RWPE1 (cell line): ENCODE measurements around the gene PPDPF.

Experiments used
- CTCF ChIA-PET: fragments of 350-600 bp; sonication (Branson Sonifier 250); formaldehyde crosslinking; extraction: SDS; loops from one replicate; lab custom pipeline; 2021; lab: Yijun Ruan, JAX
- POLR2A ChIA-PET: fragments of 400-600 bp; formaldehyde crosslinking; extraction: SDS; loops from one replicate; lab custom pipeline; 2020; ENCODE audit warnings: antibody characterized with exemption; ENCODE audit not compliant: low non-redundant PET; lab: Yijun Ruan, JAX
- DNase-seq: peaks from one replicate; pipeline ENCODE4 v3.0.0; 2012; ENCODE audit warnings: low spot score
- H3K27ac ChIP-seq: fragments of 450-650 bp; 2 replicates; pipeline ENCODE4 v1.5.1; 2017
- TF ChIP-seq, protein P1 (sequence below): fragments of 450-650 bp; conservative IDR thresholded peaks from 2 replicates; pipeline ENCODE4 v1.5.1; 2017; ENCODE audit warnings: low read depth, mild to moderate bottlenecking

Gene PPDPF

DNA sequence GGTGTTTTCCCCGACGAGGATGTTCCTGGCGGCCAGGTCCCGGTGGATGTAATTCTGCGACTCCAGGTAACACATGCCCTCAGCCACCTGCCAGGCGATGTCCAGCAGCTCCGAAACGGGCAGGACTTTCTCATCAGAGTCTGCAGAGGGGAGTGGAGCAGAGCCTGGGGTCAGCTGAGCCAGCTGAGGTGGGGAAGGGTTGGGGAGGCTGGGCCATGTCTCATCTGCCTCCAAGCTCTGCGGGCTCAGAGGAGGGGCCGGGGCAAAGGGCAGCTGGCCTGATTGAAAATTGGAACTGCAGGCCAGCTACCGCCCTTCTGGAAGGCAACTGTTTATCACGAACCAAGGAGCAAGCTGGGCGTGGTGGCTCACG is 10.2 kb downstream of the PPDPF start:
- peak overlapping the region; percentile 15 for H3K27ac ChIP-seq
- CTCF ChIA-PET = interaction anchor here (0.9 kb wide), 1 partner anchor 10 kb away, joined by 3 read pairs; the partner anchor contains the start of gene PPDPF
- no peak for DNase-seq
- POLR2A ChIA-PET = interaction anchor here (0.7 to 0.9 kb wide), 2 partner anchors 9 to 10 kb away, joined by 3 read pairs; no protein-coding TSS in a partner anchor
- TF ChIP-seq, protein P1, sequence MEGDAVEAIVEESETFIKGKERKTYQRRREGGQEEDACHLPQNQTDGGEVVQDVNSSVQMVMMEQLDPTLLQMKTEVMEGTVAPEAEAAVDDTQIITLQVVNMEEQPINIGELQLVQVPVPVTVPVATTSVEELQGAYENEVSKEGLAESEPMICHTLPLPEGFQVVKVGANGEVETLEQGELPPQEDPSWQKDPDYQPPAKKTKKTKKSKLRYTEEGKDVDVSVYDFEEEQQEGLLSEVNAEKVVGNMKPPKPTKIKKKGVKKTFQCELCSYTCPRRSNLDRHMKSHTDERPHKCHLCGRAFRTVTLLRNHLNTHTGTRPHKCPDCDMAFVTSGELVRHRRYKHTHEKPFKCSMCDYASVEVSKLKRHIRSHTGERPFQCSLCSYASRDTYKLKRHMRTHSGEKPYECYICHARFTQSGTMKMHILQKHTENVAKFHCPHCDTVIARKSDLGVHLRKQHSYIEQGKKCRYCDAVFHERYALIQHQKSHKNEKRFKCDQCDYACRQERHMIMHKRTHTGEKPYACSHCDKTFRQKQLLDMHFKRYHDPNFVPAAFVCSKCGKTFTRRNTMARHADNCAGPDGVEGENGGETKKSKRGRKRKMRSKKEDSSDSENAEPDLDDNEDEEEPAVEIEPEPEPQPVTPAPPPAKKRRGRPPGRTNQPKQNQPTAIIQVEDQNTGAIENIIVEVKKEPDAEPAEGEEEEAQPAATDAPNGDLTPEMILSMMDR = no peak

DNA sequence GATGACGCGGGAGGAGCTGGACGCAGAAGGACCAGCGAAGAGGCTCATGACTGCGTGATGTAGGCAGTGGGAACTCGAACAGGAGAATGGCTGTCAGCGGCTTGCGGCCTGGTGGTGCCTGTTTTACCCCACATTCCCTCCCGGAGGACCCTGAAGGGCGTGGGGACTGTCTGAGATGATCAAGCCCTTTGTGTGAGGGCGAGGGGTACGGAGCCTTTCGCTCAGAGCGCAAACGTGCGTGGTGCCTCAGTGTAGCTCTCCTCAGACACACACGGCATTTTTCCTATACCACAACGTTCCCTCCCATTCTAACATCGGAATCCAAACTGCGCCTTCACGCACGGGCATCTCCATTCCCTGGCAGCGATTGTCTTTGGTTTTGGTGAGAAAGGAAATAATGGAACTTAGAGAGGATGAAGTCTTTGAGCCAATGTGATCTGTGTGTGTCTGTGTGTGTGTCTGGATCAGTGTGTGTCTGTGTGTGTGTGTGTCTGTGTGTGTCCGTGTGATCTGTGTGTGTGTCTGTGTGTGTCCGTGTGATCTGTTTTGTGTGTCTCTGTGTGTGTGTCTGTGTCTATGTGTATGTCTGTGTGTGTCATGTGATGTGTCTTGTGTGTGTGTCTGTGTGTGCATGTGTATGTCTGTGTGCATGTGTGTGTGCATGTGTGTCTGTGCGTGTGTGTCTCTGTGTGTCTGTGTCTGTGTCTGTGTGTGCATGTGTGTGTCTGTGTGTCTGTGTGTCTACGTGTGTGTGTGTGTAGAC is 11.3 kb downstream of the PPDPF start:
- peak overlapping the region; percentile 98 for H3K27ac ChIP-seq
- ChIA-PET POLR2A (interaction anchor here (0.9 kb wide), 1 partner anchor 11 kb away, joined by 3 read pairs; no protein-coding TSS in a partner anchor), CTCF (interaction anchor here (0.6 to 0.9 kb wide), 2 partner anchors 11 to 13 kb away, joined by 3 to 4 read pairs; partner anchors contain the start of gene PPDPF)
- DNase-seq = no peak
- TF ChIP-seq, protein P1 = no peak

DNA sequence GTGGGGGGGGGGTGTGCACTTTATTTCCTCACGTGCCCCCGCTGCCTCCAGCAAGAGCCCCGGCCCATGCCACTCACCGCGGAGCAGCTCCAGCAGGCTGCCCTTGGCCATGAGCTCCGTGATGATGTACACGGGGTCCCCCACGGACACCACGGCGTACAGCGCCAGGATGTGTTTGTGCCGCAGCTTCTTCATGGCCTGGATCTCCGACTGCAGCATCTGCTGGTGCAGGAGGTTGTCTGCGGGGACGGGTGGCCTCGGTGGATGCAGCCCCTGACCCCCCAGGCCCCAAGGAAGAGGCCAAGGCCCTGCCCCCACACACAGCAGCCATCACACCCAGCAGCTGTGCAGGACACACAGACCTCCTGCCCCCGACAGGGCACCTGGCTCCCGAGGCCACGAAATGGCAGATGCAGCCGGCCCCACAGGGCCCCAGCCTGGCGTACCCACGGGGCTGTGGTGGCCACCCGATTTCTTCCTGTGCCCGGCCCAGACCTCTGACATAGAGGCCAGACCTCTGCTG is 11.9 kb downstream of the PPDPF start:
- peak overlapping the region; percentile 98 for H3K27ac ChIP-seq
- CTCF ChIA-PET = no interaction called here
- DNase-seq = no peak
- TF ChIP-seq, protein P1 = no peak
- POLR2A ChIA-PET = interaction anchor here (0.6 kb wide), 1 partner anchor 104 kb away, joined by 3 read pairs; no protein-coding TSS in a partner anchor

DNA sequence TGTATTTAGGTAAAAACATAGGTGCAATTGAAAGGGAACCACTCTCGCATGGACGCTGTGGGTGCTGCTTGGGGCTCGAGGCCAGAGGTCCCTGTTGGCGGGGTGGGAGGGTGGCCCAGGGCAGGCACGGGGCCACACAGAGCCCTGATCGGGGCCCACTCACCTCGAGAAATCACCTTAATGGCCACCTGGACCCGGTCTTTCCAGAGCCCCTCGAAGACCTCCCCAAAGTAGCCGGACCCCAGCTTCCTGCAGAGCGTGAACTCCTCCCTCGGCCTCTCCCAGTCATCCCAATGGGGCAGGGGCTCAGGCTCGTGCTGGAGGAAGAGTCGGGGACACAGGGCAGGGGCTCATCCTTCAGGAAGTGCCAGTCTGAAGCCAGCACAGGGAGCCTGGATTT is 12.8 kb downstream of the PPDPF start:
- DNase-seq = no peak
- ChIA-PET CTCF (interaction anchor here (2.2 kb wide), 1 partner anchor 441 kb away, joined by 7 read pairs; no protein-coding TSS in a partner anchor), POLR2A (interaction anchor here (3.8 kb wide), 1 partner anchor 12 kb away, joined by 53 read pairs; the partner anchor contains the start of gene PPDPF)
- TF ChIP-seq, protein P1 = no peak
- H3K27ac ChIP-seq = peak overlapping the region; percentile 98

DNA sequence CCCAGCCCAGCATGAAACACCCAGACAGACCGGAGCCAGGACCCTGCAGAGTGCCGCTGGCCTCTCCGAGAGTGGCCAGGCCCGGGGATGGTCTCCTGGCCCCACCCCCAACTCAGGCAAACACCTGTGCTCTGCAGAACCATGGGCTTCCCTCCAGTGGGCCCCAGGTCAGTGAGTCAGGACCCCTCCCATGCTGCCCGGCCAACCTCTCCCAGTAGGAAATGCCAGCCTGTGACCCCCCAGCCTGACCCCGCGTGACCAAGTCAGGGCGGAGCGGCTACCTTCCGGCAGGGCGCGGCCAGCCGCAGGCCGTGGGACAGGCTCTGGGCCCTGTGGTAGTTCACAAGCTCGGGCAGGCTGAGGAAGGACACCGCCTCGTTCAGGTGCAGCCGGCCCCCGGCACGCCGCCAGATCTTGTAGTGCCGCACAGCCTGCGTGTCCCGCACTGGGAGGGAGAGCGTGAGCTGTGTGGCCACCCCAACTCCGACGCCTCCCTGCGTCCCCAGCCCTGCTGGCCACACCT is 13.4 kb downstream of the PPDPF start:
- CTCF ChIA-PET = interaction anchor here (0.7 to 4.1 kb wide), 5 partner anchors 38 to 523 kb away, joined by 3 to 18 read pairs (median 4); no protein-coding TSS in a partner anchor
- TF ChIP-seq, protein P1 = no peak
- peak; percentile 82 for DNase-seq
- POLR2A ChIA-PET = interaction anchor here (1.2 to 3.8 kb wide), 2 partner anchors 12 to 446 kb away, joined by 4 to 53 read pairs; partner anchors contain the start of gene PPDPF
- peak overlapping the region; percentile 98 for H3K27ac ChIP-seq

DNA sequence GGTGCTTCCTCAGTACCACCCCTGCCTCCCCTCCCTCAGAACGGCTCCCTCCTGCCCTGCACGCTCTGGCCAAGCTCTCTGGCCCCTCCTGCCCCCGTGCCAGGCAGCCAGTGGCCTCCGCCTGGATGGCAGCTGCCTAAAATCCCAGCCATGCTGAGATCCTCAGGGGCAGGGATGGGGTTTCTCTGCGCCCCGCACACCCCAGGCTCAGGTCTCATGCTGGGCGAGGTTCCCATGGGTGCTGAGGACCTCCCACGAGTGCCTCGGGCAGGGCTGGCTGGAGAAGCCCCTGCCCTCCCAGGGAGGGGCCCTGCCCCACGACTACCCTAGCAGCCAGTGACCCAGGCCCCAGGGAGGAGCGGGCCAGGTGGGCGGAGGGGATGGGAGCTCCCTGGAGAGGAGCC is 13.9 kb downstream of the PPDPF start:
- CTCF ChIA-PET = interaction anchor here (0.5 to 4.1 kb wide), 8 partner anchors 12 to 523 kb away, joined by 3 to 18 read pairs (median 6); no protein-coding TSS in a partner anchor
- DNase-seq = peak; percentile 61

More for the DNA sequence above, 13.9 kb downstream of the PPDPF start:
- peak overlapping the region; percentile 98 for H3K27ac ChIP-seq
- POLR2A ChIA-PET = interaction anchor here (1.0 to 3.8 kb wide), 4 partner anchors 13 to 446 kb away, joined by 4 to 53 read pairs (median 4); partner anchors contain the start of genes HELZ2, PPDPF and TPD52L2
- TF ChIP-seq, protein P1 = no peak
